K562 (cell line): Measurements from ENCODE around the gene HRNR. TPM values are rescaled to one million over a fixed set of nuclear protein-coding genes. Genes with fewer than 3 reads are reported as not detected.

ENCODE experiments used
- ATAC-seq: fragments of 200-7000 bp; cut with Tn5 transposase; 3 replicates; pipeline ENCODE4 v1.9.1; 2020; ENCODE audit warnings: moderate library complexity
- BruUV-seq: library from RNA; stranded (reverse); fragments of 400-500 nt; replicated peaks from 2 replicates; lab custom pipeline; 2021; lab: Mats Ljungman, UMichigan
- CTCF ChIA-PET: fragments of 300-600 bp; formaldehyde crosslinking; extraction: SDS; loops from one replicate; lab custom pipeline; 2021; ENCODE audit warnings: low intra/inter-chr PET ratio; lab: Yijun Ruan, JAX
- POLR2A ChIA-PET: fragments of 300-600, 350-650 bp; sonication (Branson Sonifier 250); formaldehyde crosslinking; extraction: SDS; loops from one replicate; lab custom pipeline; 2021; ENCODE audit warnings: antibody characterized with exemption, inconsistent platforms; lab: Yijun Ruan, JAX
- DNase-seq, 4 experiments: peaks; one replicate each; pipeline versions ENCODE4 v3.0.0 to v3.0.0-alpha.2; 2011 to 2018; ENCODE audit warnings: low spot score in 3 of 4, mixed read lengths in 3 of 4; ENCODE audit errors: extremely low read depth in 1 of 4
- FAIRE-seq: peaks from 2 replicates; lab custom pipeline; 2011; peaks lifted over from hg19 to GRCh38; lab: Jason Lieb, UNC
- H2AFZ ChIP-seq: 2 replicates; pipeline ENCODE4 v1.6.0; 2011; ENCODE audit warnings: low read depth, low read length, control low read depth, inconsistent platforms
- H3K27ac ChIP-seq: fragments of 200-600 bp; 3 replicates; pipeline ENCODE4 v1.8.0; 2011; ENCODE audit warnings: low read depth, mild to moderate bottlenecking, control low read depth, inconsistent platforms, low read length, moderate library complexity, mixed read lengths; ENCODE audit errors: extremely low read depth
- H3K27me3 ChIP-seq, 2 experiments: fragments of 300-600 bp in 1 of 2; 2 replicates in 1 of 2; 3 replicates in 1 of 2; pipeline versions ENCODE4 v1.6.0 to v1.8.0; 2011; ENCODE audit warnings: inconsistent platforms in 2 of 2, low read length in 2 of 2, mild to moderate bottlenecking in 1 of 2, mixed read lengths in 1 of 2, moderate library complexity in 1 of 2; ENCODE audit not compliant: control insufficient read depth in 2 of 2, insufficient read depth in 2 of 2
- H3K36me3 ChIP-seq: fragments of 300-600 bp; 3 replicates; pipeline ENCODE4 v1.8.0; 2011; ENCODE audit warnings: mild to moderate bottlenecking, low read length, inconsistent platforms; ENCODE audit not compliant: control insufficient read depth, insufficient read depth
- H3K4me1 ChIP-seq, 2 experiments: fragments of 200-600 bp in 1 of 2; replicated peaks in 1 of 2; 2 replicates in 1 of 2; 3 replicates in 1 of 2; pipeline versions ENCODE4 v1.5.1 to v1.8.0; 2011; ENCODE audit warnings: inconsistent platforms in 2 of 2, low read length in 2 of 2, mild to moderate bottlenecking in 1 of 2, mixed read lengths in 1 of 2, moderate library complexity in 1 of 2; ENCODE audit not compliant: control insufficient read depth in 2 of 2, insufficient read depth in 2 of 2
- H3K4me2 ChIP-seq: 2 replicates; pipeline ENCODE4 v1.6.1; 2011; ENCODE audit warnings: low read length, control low read depth, inconsistent platforms, mixed read lengths; ENCODE audit not compliant: insufficient read depth
- H3K4me3 ChIP-seq: fragments of 200-600 bp; sonication (generic), shearing (Covaris generic); 2 replicates; pipeline ENCODE4 v1.5.1; 2016; ENCODE audit warnings: control low read depth, inconsistent platforms
- H3K79me2 ChIP-seq: fragments of 200-600 bp; 3 replicates; pipeline ENCODE4 v1.8.0; 2011; ENCODE audit warnings: low read length, inconsistent platforms; ENCODE audit not compliant: control insufficient read depth, insufficient read depth
- H3K9ac ChIP-seq, 2 experiments: 2 replicates each; pipeline versions ENCODE4 v1.6.0 to v1.6.1; 2011; ENCODE audit warnings: low read depth in 2 of 2, low read length in 2 of 2, control low read depth in 1 of 2, inconsistent platforms in 1 of 2, mild to moderate bottlenecking in 1 of 2, mixed read lengths in 1 of 2; ENCODE audit not compliant: insufficient read depth in 1 of 2
- H3K9me1 ChIP-seq: one replicate; pipeline ENCODE4 v1.6.0; 2011; ENCODE audit warnings: inconsistent platforms, mild to moderate bottlenecking, low read length, moderate library complexity; ENCODE audit not compliant: control insufficient read depth, insufficient read depth
- H3K9me3 ChIP-seq: replicated peaks from 2 replicates; pipeline ENCODE4 v1.5.1; 2011; ENCODE audit warnings: low read depth, low read length, inconsistent platforms; ENCODE audit not compliant: control insufficient read depth, insufficient read depth
- H4K20me1 ChIP-seq: replicated peaks from 2 replicates; pipeline ENCODE4 v1.6.1; 2011; ENCODE audit warnings: low read length, inconsistent platforms, mixed read lengths; ENCODE audit not compliant: control insufficient read depth, insufficient read depth
- ETS2 ChIP-seq: IDR thresholded peaks from 2 replicates; pipeline ENCODE4 v1.6.1; 2016; ENCODE audit warnings: borderline replicate concordance, missing genetic modification characterization, mild to moderate bottlenecking, moderate library complexity, missing compliant biosample characterization; ENCODE audit not compliant: poor library complexity, severe bottlenecking
- ETV1 ChIP-seq: fragments of 450-650 bp; conservative IDR thresholded peaks from 2 replicates; pipeline ENCODE4 v1.6.1; 2016; ENCODE audit warnings: missing genetic modification characterization, control low read depth, low read depth, missing compliant biosample characterization
- FOXO4 ChIP-seq: fragments of 450-650 bp; formaldehyde crosslinking; IDR thresholded peaks from 2 replicates; pipeline ENCODE4 v1.4.0; 2020; ENCODE audit warnings: mild to moderate bottlenecking, moderate library complexity
- HES1 ChIP-seq: fragments of 450-650 bp; IDR thresholded peaks from 2 replicates; pipeline ENCODE4 v1.6.1; 2016; ENCODE audit warnings: low read depth, mild to moderate bottlenecking, moderate library complexity
- MBD1 ChIP-seq: fragments of 250-450 bp; sonication (Bioruptor Pico); IDR thresholded peaks from 2 replicates; pipeline ENCODE4 v1.8.0; 2022; ENCODE audit warnings: inconsistent platforms
- MEIS2 ChIP-seq: fragments of 450-650 bp; IDR thresholded peaks from 2 replicates; pipeline ENCODE4 v1.6.1; 2014; ENCODE audit warnings: mild to moderate bottlenecking; ENCODE audit not compliant: partially characterized antibody
- MTF1 ChIP-seq: fragments of 250-450 bp; sonication (Bioruptor Pico); IDR thresholded peaks from 2 replicates; pipeline ENCODE4 v1.9.0; 2021; ENCODE audit warnings: moderate library complexity, mild to moderate bottlenecking, inconsistent platforms, borderline replicate concordance
- NONO ChIP-seq, 2 experiments: fragments of 200-400 bp in 1 of 2; fragments of 450-650 bp in 1 of 2; formaldehyde crosslinking in 1 of 2; IDR thresholded peaks; 2 replicates each; pipeline ENCODE4 v1.6.1; 2017; ENCODE audit warnings: low read depth in 2 of 2, mild to moderate bottlenecking in 2 of 2, moderate library complexity in 2 of 2, low read length in 1 of 2
- NR2C1 ChIP-seq, 2 experiments: fragments of 450-650 bp; IDR thresholded peaks; 2 replicates each; pipeline ENCODE4 v1.6.1; 2017; ENCODE audit warnings: mild to moderate bottlenecking in 2 of 2, antibody characterized with exemption in 1 of 2, inconsistent platforms in 1 of 2, missing compliant biosample characterization in 1 of 2, missing genetic modification characterization in 1 of 2
- OTX1 ChIP-seq: fragments of 450-650 bp; formaldehyde crosslinking; IDR thresholded peaks from 2 replicates; pipeline ENCODE4 v1.4.0; 2022; ENCODE audit warnings: mild to moderate bottlenecking
- PTBP1 ChIP-seq: fragments of 200-400 bp; formaldehyde crosslinking; IDR thresholded peaks from 2 replicates; pipeline ENCODE4 v1.6.1; 2017; ENCODE audit warnings: low read depth, low read length
- RNF2 ChIP-seq: sonication (generic); IDR thresholded peaks from 2 replicates; pipeline ENCODE4 v1.6.1; 2016
- RUNX1 ChIP-seq: sonication (generic); IDR thresholded peaks from 2 replicates; pipeline ENCODE4 v1.6.1; 2016; ENCODE audit warnings: antibody characterized with exemption, low read depth
- WGBS: fragments of 100-300 bp; shearing (Covaris generic); methylation state at CpG from one replicate; pipeline ENCODE4 v1.1.6; 2016; ENCODE audit warnings: low coverage, mixed read lengths; ENCODE audit not compliant: insufficient coverage; ENCODE audit errors: missing lambda C conversion rate; 5-methylcytosine and 5-hydroxymethylcytosine counted together
- in situ Hi-C: fragments of 300-500 bp; cut with MboI; formaldehyde crosslinking; loops from 4 replicates; pipeline ENCODE4 v1.15.0; 2018; ENCODE audit warnings: inconsistent platforms, mixed read lengths
- intact Hi-C: fragments of 100-400 bp; cut with micrococcal nuclease; formaldehyde crosslinking; loops from 2 replicates; pipeline ENCODE4 v1.14.2; 2022
- polyA plus RNA-seq, 8 experiments: library from polyadenylated mRNA; depleted of rRNA in 4 of 8; stranded (reverse) in 5 of 8; unstranded in 3 of 8; fragments of >200 nt; fragmentation: Nextera tagmentation in 2 of 8; fragmentation: Illumina TruSeq in 1 of 8; extraction: Ambion mirVana in 2 of 8; extraction: Trizol in 1 of 8; gene quantifications; 2 replicates each; pipeline versions ENCODE4 v1.2.1 to v1.2.3, GENCODE V29; 2011 to 2014; ENCODE audit warnings: inconsistent platforms in 1 of 8, missing spikeins in 1 of 8
- total RNA-seq, 7 experiments: library from RNA; depleted of rRNA in 6 of 7; stranded (reverse); fragments of >200 nt in 6 of 7; fragmentation: Illumina TruSeq in 2 of 7; extraction: Trizol in 2 of 7; gene quantifications; 2 replicates each; pipeline versions ENCODE4 v1.2.1 to v1.2.3, GENCODE V29; 2011 to 2021; ENCODE audit warnings: low replicate concordance in 1 of 7
- TF ChIP-seq, protein P1 (sequence below), 2 experiments: fragments of 450-650 bp; IDR thresholded peaks; 2 replicates each; pipeline ENCODE4 v1.6.1; 2016

HRNR gene
- total and polyA plus RNA-seq, 9 of the 15 experiments (the other 6 are each of a cell fraction or from before 2014, with no cell fraction given): not detected

DNA sequence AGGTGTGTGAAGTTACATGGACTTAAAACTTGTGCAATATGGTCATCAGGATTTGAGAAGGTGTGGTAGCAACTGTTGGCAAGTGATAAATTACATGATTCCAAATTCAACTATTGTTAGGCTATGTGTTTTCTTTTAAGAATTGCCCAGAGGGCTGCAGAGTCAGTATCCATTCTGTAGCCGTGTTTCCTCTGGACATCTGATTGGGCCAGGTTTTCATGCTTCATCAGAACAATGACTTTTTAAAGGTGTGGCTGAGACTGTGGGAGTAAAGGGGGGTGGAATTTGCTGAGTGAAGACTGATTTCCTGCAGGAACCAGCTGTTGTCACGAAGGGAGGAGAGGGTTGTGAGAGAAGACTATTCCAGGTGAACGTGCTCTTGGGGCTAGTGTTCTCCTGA, 1.7 kb upstream of the HRNR start (continued):
- TF ChIP-seq MTF1 (no peak), NONO (IDR thresholded peaks at IDR 0.05; ENCODE audit: low read depth in 2 of 2, low read length in 1 of 2) (no peak), OTX1 (CRISPR knock-in tag) (no peak), ETS2 (tag) (no peak), HES1 (no peak)

DNA sequence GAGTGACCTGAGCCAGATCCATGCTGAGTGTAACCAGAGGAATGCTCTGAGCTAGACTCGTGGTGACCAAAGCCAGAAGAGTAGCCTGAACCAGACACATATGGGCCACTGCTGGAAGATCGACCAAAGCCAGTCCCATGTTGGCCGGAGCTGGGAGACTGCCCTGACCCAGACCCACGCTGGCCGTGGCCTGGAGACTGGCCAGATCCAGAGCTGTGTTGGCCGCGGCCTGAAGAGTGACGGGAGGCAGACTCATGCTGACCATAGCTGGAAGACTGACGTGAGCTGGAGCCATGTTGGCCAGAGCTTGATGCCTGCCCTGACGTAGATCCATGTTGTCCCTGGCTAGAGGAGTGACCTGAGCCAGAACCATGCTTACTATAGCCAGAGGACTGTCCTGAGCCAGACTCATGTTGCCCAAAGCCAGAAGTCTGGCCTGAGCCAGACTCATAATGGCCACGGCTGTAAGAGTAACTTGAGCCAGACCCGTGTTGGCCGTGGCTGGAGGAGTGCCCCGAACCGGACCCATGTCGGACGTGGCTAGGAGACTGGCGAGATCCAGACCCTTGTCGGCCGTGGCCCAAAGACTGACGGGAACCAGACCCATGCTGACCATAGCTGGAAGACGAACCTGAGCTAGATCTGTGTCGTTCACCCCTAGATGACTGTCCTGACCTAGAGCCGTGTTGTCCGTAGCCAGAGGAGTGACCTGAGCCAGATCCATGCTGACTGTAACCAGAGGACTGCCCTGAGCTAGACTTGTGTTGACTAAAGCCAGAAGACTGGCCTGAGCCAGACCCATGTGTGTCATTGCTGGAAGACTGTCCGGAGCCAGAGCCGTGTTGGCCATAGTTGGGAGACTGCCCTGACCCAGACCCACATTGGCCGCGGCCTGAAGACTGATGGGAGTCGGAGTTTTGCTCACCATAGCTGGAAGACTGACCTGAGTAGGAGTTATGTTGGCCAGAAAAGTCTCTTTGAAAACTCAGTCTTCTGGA, 3.5 kb downstream of the HRNR start:
- Histone ChIP-seq H3K79me2 (no peaks in the 10 kb centered on the region), H3K27ac (no peak overlapping the region), H3K27me3 (peaks cover 5 to 35% of the 10 kb centered on the region in 2 experiments; a peak in 3 of 5 replicates), H3K4me2 (no peak overlapping the region), H4K20me1 (no peaks in the 10 kb centered on the region), H3K4me3 (no peak overlapping the region), H3K9me1 (no peaks in the 10 kb centered on the region), H2AFZ (no peak overlapping the region), H3K9ac (no peak overlapping the region), H3K36me3 (no peaks in the 10 kb centered on the region), H3K4me1 (no peaks in the 10 kb centered on the region), H3K9me3 (no peaks in the 10 kb centered on the region)
- in situ Hi-C loops (no loop called here), intact Hi-C loops (no loop called here)
- POLR2A ChIA-PET: interaction anchor here (0.7 kb wide), 1 partner anchor 9 kb away, joined by 3 read pairs; no protein-coding TSS in a partner anchor
- no TSS peak for BruUV-seq
- under 1% methylated on average over 30 of the region's 30 CpGs for WGBS
- no peak for FAIRE-seq
- DNase-seq: no peak
- CTCF ChIA-PET: no interaction called here
- no peak for ATAC-seq
- no peak for TF ChIP-seq RNF2
- TF ChIP-seq MBD1 (CRISPR knock-in tag): no peak
- TF ChIP-seq FOXO4 (CRISPR knock-in tag): no peak
- TF ChIP-seq MEIS2: no peak
- TF ChIP-seq NR2C1 (IDR thresholded peaks at IDR 0.05): no peak
- TF ChIP-seq NR2C1 (tag; IDR thresholded peaks at IDR 0.05): no peak
- no peak for TF ChIP-seq ETV1
- TF ChIP-seq RUNX1: no peak
- TF ChIP-seq PTBP1: no peak
- TF ChIP-seq, protein P1, sequence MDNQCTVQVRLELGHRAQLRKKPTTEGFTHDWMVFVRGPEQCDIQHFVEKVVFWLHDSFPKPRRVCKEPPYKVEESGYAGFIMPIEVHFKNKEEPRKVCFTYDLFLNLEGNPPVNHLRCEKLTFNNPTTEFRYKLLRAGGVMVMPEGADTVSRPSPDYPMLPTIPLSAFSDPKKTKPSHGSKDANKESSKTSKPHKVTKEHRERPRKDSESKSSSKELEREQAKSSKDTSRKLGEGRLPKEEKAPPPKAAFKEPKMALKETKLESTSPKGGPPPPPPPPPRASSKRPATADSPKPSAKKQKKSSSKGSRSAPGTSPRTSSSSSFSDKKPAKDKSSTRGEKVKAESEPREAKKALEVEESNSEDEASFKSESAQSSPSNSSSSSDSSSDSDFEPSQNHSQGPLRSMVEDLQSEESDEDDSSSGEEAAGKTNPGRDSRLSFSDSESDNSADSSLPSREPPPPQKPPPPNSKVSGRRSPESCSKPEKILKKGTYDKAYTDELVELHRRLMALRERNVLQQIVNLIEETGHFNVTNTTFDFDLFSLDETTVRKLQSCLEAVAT (IDR thresholded peaks at IDR 0.05): no peak
